GM12891 (cell line): ENCODE data around the gene UQCRC1.

Experiments
- POLR2A ChIP-seq: IDR thresholded peaks from 2 replicates; pipeline ENCODE4 v1.6.1; 2011; ENCODE audit warnings: low read depth, low read length, control low read depth
- POLR2AphosphoS5 ChIP-seq: IDR thresholded peaks from 2 replicates; pipeline ENCODE4 v1.6.1; 2011; ENCODE audit warnings: low read depth, low read length, control low read depth
- SPI1 ChIP-seq: IDR thresholded peaks from 2 replicates; pipeline ENCODE4 v1.6.1; 2011; ENCODE audit warnings: low read depth, low read length, control low read depth
- TAF1 ChIP-seq: IDR thresholded peaks from 2 replicates; pipeline ENCODE4 v1.6.1; 2011; ENCODE audit warnings: low read depth, low read length, control low read depth

DNA sequence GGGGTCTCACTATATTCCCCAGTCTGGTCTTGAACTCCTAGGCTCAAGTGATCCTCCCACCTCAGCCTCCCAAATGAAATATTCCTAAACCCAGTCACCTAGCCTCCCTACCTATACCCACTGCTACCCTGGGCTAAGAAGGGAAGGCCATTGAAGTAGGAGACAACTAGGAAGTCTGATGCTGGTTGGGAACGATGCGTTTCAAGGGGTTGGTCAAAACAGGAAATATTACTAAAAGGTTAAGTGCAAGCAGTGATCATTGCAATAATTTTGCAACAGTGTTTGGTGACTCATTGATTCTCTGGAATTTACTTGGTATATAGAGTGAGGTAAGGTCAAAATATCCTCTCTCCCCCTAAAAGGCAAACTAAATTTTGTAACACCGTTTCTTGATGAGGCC, 4.6 kb upstream of the UQCRC1 start:
- TF ChIP-seq POLR2A: no peak
- TF ChIP-seq SPI1: no peak
- TF ChIP-seq POLR2AphosphoS5: no peak
- TF ChIP-seq TAF1: no peak
